ENCODE measurements around the gene ERBB4. TPM values are rescaled to one million over a fixed set of nuclear protein-coding genes. Genes with fewer than 3 reads are reported as not detected.

The ERBB4 gene
- total RNA-seq, 1 donor from 2014 or later = 10.2 TPM

GRCh38 chr2:212421556-212422334, 116.9 kb downstream of the ERBB4 start:
- DNase-seq (ENCODE audit: low read depth, low spot score) = no peak
- no peak overlapping the region for H3K4me3 Mint-ChIP-seq
- H3K27ac Mint-ChIP-seq (ENCODE audit: unreplicated experiment) = peak overlapping the region; percentile 50
- peaks cover 27% of the 10 kb centered on the region for H3K4me1 Mint-ChIP-seq
- no peaks in the 10 kb centered on the region for H3K27me3 Mint-ChIP-seq (ENCODE audit: low read depth)
- no peak for TF ChIP-seq CTCF (conservative IDR thresholded peaks at IDR 0.05)
- H3K9me3 Mint-ChIP-seq = peaks cover 4% of the 10 kb centered on the region
- H3K36me3 Mint-ChIP-seq (ENCODE audit: low read depth) = peaks cover 5% of the 10 kb centered on the region

- Mint-ChIP-seq H3K4me3 (peak overlapping the region; percentile 64), H3K36me3 (ENCODE audit: low read depth) (no peaks in the 10 kb centered on the region), H3K4me1 (peaks cover 41% of the 10 kb centered on the region), H3K27me3 (ENCODE audit: low read depth) (no peaks in the 10 kb centered on the region), H3K27ac (ENCODE audit: unreplicated experiment) (peak overlapping the region; percentile 85), H3K9me3 (peaks cover 9% of the 10 kb centered on the region)
- DNase-seq (ENCODE audit: low read depth, low spot score) = no peak
- TF ChIP-seq CTCF (conservative IDR thresholded peaks at IDR 0.05) = no peak
Observed at GRCh38 chr2:212416086-212416485, 122.5 kb downstream of the ERBB4 start.

- peaks cover 9% of the 10 kb centered on the region for H3K9me3 Mint-ChIP-seq
- H3K4me1 Mint-ChIP-seq = peaks cover 34% of the 10 kb centered on the region
- no peaks in the 10 kb centered on the region for H3K36me3 Mint-ChIP-seq (ENCODE audit: low read depth)
- no peak overlapping the region for H3K4me3 Mint-ChIP-seq
- H3K27me3 Mint-ChIP-seq (ENCODE audit: low read depth) = no peaks in the 10 kb centered on the region
- H3K27ac Mint-ChIP-seq (ENCODE audit: unreplicated experiment) = peak overlapping the region; percentile 20
- DNase-seq (ENCODE audit: low read depth, low spot score) = no peak
- no peak for TF ChIP-seq CTCF (conservative IDR thresholded peaks at IDR 0.05)
Observed at GRCh38 chr2:212414767-212415211, 123.8 kb downstream of the ERBB4 start.

GRCh38 chr2:212409560-212409959, 129.0 kb downstream of the ERBB4 start:
- no peak overlapping the region for H3K27ac Mint-ChIP-seq (ENCODE audit: unreplicated experiment)
- no peak for DNase-seq (ENCODE audit: low read depth, low spot score)
- H3K4me3 Mint-ChIP-seq = no peak overlapping the region
- peaks cover 3% of the 10 kb centered on the region for H3K4me1 Mint-ChIP-seq
- H3K36me3 Mint-ChIP-seq (ENCODE audit: low read depth) = no peaks in the 10 kb centered on the region
- TF ChIP-seq CTCF (conservative IDR thresholded peaks at IDR 0.05) = no peak
- no peaks in the 10 kb centered on the region for H3K27me3 Mint-ChIP-seq (ENCODE audit: low read depth)
- peaks cover 9% of the 10 kb centered on the region for H3K9me3 Mint-ChIP-seq

- no peak overlapping the region for H3K27ac Mint-ChIP-seq (ENCODE audit: unreplicated experiment)
- DNase-seq (ENCODE audit: low read depth, low spot score) = no peak
- H3K36me3 Mint-ChIP-seq (ENCODE audit: low read depth) = no peaks in the 10 kb centered on the region
- H3K9me3 Mint-ChIP-seq = peaks cover 9% of the 10 kb centered on the region
- no peak for TF ChIP-seq CTCF (conservative IDR thresholded peaks at IDR 0.05)
- H3K4me1 Mint-ChIP-seq = no peaks in the 10 kb centered on the region
- H3K4me3 Mint-ChIP-seq = no peak overlapping the region
- no peaks in the 10 kb centered on the region for H3K27me3 Mint-ChIP-seq (ENCODE audit: low read depth)
Observed at GRCh38 chr2:212408524-212408923, 130.1 kb downstream of the ERBB4 start.
